ENCODE data around the gene HSD17B13.

- TF ChIP-seq CTCF (IDR thresholded peaks at IDR 0.05; ENCODE audit: poor library complexity) (no peak), EZH2phosphoT487 (IDR thresholded peaks at IDR 0.05; ENCODE audit: low read depth, severe bottlenecking, unreplicated experiment) (no peak)
Measured at GRCh38 chr4:87354168-87355102, 31.8 kb upstream of the HSD17B13 start.

Data from hepatocyte (in vitro differentiated cells).